ENCODE data around the gene MYMX.

GRCh38 chr6:44221961-44222335 is 5.2 kb downstream of the MYMX start:
- TF ChIP-seq CTCF (IDR thresholded peaks at IDR 0.05) (no peak), POLR2AphosphoS5 (IDR thresholded peaks at IDR 0.05; ENCODE audit: low read depth, low read length) (no peak), TCF7L2 (IDR thresholded peaks at IDR 0.05; ENCODE audit: low read depth, low read length) (no peak)
